Suppressor macrophage treated with lipopolysaccharide for 1 hour (primary cell): ENCODE data around the gene TKTL2.
"Not testable (repeated sequence)": the region's sequence is repeated elsewhere in the genome, so short reads cannot be mapped to it uniquely, and the experiment has no call there.

Experiments
- DNase-seq, 3 donors: peaks; one replicate each; pipeline ENCODE4 v3.0.0-alpha.2; 2020 to 2022

Gene TKTL2

GRCh38 chr4:163473576-163473975, at the start of gene TKTL2:
TKTL2 (minus strand) TSS chr4:163473754; CDS start chr4:163473734, 20 bp downstream.
- DNase-seq, result no peak

GRCh38 chr4:163515198-163515597, 41.6 kb upstream of the TKTL2 start:
- no peak for DNase-seq

GRCh38 chr4:163505374-163505773, 31.8 kb upstream of the TKTL2 start:
- DNase-seq, result no peak

DNA sequence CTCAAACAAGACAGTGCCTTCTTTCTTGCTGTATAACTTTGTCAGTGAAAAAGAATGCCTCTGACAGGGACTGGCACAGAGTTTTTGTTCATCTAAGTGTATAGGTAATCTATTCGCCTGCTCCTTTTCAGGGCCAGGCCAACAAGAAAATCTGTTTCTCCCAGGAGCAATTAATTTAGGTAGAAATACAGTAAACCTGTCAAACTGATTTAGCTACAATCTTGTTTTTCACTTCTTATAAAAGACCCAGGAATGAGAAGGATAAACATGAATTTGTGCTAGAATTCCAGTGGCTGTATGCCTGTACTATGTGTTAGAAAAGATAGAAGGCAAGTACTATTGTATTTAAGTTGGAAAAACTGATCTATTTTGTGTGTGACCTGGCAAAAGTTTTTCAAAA, 27.0 kb upstream of the TKTL2 start:
- no peak for DNase-seq

GRCh38 chr4:163495900-163496299, 22.3 kb upstream of the TKTL2 start:
- no peak for DNase-seq

DNA sequence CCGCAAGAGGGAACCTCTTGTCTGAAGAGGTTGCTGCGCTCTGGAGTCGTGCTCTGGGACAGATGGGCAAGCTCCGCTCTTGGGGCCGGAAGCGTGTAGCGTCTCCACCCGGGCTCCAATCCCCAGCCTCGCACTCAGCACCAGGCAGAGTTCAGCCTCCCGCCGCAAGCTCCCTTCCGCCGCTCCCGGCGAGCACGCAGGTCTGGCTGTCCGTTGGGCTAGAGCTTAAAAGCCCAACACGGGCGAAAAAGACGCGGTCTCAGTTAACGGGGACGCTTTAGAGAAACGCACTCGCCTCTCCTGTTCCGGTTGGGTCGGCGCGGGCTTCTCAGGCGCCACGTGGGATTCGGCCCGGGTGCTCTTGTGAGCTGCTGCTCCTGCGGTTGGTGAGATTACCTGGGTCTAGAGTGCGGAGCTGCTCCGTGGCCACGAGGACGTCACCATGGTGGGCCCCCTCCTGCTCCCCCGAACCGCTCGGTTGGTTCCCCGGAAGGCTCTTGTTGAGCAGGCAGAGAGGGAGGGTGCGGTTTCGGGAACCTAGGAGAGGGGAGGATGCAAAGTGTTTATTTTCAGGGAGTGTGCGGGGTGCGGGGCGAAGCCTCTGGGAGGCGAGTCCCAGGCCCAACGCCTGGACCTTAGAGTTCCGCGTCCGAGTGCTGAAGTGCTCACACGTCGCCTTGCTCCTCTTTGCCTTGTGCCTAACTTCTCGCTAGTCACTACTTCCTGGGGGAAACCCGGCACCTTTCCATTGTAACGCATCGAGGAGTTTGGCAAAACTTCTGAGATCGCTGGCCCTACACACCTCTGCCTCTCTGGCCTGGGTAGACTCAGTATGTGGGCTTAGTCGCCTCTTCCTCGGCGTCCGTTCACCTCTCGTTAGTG, 21.0 kb upstream of the TKTL2 start, which contains the start of gene TMA16:
Gene TMA16 (plus strand): TSS at position 331 of the 882 bp plus-strand sequence. CDS start 112 bp downstream, at position 443.
- peak; percentile 91 to 92 (median 92) for DNase-seq

GRCh38 chr4:163493643-163494359, 20.2 kb upstream of the TKTL2 start:
- DNase-seq, result peak; percentile 72 to 77 (median 74)

DNA sequence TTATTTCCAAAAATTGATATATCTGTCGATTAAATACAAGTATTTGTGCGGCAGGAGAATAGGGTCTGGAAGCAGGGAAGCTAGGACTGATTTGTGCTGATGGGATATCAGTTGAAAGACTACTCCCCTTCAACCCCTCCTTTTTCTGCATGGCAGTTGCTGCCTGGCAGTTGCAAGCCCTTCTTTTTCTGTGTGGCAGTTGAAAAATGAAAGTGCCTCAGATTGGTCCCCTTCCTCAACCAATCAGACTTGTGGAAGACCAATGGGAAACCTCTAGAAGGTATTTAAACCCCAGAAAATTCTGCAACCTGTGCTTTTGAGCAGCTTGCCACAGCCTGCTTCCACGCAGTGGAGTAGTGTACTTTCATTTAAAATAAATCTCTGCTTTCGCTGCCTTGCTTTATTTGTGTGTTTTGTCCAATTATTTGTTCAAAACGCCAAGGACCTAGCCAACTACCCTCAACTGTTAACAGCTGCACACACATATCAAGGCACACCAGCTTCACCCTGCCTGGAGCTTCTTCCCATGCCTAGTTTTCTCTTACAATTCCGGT, 19.5 kb upstream of the TKTL2 start:
- DNase-seq, result peak in 1 of 3 donors; percentile 9

DNA sequence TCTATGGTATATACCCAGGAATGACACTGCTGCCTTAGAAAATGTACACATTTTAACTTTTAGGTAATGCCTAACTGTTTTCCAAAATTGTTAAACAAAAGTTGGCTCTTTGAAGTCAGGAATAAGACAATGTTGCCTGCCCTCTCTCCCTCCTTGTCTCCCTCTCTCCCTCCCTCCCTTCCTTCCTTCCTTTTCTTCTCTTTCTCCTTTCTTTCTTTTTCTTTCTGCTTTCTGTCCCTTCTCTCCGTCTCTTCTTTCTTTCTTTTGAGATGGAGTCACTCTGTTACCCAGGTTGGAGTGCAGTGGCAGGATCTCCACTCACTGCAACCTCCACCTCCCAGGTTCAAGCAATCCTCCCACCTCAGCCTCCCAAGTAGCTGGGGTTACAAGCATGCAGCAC, 16.4 kb upstream of the TKTL2 start:
- no peak for DNase-seq

DNA sequence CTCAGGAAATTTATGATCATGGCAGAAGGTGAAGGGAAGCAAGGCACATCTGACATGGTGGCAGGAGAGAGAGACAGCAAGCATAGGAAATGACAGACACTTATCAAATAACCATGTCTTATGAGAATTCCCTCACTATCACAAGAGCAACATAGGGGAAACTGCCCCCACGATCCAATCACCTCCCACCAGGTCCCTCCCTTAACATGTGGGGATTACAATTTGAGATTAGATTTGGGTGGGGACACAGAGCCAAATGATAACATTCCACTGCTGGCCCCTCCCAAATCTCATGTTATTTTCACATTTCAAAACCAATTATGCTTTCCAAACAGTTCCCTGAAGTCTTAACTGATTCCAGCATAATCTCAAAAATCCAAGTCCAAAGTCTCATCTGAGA, 12.8 kb upstream of the TKTL2 start:
- no peak for DNase-seq

DNA sequence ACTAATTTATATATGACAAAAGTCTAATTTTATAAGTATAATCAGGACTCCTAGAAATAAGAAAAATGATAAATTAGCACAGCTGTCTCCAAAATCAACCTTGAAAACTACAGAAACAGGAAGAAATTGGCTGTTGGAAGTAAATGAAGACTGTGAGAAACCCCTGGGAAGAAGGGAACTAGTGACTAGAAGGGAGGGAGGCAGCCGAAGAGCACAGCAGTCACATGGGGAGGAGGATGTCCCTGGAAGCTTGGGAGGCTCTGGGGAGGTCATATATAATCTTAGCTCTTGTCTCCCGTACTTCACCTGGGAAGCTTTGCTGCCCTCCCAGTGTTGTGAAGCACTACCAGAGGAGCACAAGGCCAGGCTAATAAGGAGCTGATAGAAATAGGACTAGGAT, 12.0 kb upstream of the TKTL2 start:
- DNase-seq, result peak in 2 of 3 donors; percentile 24 to 31

DNA sequence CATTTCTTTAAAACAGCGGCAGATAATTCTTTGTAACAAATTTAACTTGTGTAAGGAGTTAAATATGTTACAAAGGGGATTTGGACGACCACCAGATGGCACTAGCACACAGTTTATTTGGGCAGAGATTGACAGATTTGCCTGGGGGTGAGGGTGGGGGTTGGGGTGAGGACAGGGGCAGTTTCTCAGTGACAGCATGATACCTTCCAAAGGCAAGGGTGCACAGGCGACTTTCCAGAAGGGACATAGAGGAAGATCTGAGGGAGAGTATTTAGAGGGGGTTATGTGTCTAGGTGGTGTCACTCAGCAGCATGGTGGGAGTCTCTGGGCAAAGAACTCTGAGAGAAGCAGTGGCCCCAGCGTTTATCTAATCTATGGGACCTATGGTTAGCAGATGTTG, 11.4 kb upstream of the TKTL2 start:
- DNase-seq, result peak; percentile 77 to 78 (median 77)

DNA sequence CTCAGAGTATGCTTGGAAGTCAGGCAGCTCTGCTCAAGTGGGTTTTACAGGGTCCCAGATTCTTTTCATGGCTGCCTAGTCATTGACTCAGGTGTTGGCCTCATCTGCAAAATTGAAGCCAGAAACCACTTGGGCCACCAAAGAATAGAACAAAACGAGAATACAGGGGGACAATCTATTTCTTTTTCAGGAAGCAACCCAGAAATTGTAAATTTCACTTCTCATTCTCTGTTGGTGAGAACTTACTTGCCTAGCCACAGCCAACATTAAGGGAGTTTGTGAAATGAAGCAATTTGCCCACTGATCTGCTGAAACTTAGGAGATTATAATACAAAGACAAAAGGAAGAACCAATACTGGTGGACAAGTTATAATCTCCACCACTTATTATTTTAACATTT, 8.6 kb upstream of the TKTL2 start:
- DNase-seq, result peak; percentile 45 to 70 (median 66)

DNA sequence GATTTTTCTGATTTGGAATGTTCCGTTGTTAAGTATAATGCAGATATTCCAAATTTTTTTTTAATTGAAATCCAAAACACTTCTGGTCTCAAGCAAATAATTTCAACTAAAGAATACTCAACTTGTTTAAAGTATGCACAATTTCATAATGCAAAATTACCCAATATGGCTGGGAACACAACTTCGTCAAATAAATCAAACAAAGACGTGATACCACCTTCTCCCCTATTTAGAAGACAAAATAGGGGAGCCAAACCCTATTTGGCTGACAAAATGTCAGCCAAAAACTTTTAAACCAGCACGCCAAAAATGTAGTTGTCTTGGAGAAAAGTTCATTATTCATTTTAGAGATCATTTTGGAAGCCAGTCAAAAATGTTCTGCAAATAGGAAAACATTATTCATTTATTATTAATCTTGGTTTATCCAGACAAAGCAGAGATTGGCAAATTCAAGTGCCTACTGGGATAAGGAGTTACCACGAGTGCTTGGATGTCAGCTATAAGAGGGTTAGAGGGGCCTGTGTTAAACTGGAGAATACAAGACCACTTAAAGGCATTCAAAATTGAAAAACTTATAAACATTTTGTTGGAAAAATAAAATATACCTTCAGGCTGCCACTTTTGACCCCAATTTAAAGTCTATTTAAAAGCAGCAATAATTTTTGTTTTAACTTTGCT, 3.3 kb upstream of the TKTL2 start:
- DNase-seq, result no peak

GRCh38 chr4:163474027-163474426, 473 bp upstream of the TKTL2 start:
- no peak for DNase-seq

GRCh38 chr4:163473130-163473529, 424 bp downstream of the TKTL2 start:
- DNase-seq, result no peak

- peak in 2 of 3 donors; percentile 32 to 41 for DNase-seq
Observed at GRCh38 chr4:163470391-163470790, 3.2 kb downstream of the TKTL2 start.

DNA sequence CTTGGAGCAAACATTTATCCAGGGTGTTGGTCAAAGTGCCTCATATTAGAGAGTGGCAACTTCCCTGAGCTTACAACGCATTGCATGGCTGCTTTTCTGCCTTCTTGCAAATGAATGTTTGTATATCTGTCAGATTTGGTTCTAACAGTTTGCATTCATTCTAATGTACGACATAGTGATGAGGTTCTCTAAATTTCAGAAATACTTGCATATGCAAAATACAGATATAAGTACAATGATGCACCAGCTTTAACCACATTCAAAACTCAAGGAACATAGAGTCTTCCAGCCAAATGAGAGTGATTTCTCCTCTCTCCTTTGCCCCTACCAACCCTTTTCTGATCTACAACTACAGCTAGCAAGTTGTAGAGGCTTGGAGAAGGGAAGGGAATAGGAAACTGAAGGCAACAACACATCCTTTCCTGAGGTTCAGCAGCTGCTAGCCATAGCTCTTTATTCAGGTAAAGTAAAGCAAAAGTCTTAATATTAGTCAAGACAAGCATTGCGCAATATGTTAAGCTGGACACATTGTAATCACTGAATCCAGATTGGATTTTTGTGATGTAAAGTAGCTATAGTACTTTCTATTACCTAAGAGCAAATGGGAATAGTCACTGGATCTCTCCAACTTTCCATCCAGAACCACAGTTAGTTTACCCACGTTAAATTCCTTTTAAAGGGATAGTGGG, 6.3 kb downstream of the TKTL2 start:
- DNase-seq, result no peak

DNA sequence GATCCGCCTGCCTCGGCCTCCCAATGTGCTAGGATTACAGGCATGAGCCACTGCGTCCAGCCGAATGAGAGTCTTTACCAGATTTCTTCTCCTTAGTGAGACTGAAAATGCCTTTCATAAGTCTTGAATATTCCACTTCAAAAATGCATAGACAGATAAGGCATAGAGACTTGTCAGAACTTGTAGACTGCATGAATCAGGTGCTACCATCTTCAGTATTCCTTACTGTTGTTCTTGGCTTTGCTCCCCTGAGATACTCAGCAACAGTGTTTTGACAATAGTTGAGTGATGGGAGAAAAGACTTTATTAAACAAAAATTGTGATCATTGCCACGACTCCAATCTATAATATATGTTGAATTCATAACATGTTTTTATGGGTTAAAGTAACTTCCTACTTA, 11.0 kb downstream of the TKTL2 start:
- DNase-seq, result no peak

DNA sequence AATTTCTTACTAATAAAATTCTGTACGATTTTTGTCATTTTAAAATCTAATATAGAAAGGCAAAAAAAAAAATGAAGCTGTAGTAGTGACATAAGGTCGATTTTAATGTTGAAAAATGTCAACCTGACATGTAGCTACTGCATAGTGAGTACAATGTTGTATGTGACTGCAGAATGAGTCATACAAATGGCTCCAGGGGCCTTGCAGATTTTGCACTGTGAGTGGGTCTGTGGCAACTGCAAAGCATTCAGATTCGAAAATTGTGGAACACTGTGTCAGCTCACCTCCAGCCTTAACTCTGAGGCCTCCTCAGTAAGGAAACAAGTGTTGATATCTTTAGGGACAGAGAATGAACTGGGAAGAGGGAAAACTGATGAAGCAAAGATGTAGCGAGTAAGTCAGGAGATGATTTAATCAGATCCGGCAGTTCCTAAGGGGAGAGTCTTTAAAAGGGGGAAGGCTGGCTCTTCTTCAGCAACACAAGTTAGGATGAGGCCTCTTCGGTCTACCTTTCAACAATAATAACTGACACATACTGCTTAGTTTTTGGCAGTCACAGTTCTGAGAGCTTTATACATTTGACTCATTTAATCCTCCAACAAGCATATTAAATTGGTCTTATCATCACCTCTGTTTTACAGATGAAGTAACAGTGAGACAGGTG, 24.9 kb downstream of the TKTL2 start:
- DNase-seq, result peak in 1 of 3 donors; percentile 4

DNA sequence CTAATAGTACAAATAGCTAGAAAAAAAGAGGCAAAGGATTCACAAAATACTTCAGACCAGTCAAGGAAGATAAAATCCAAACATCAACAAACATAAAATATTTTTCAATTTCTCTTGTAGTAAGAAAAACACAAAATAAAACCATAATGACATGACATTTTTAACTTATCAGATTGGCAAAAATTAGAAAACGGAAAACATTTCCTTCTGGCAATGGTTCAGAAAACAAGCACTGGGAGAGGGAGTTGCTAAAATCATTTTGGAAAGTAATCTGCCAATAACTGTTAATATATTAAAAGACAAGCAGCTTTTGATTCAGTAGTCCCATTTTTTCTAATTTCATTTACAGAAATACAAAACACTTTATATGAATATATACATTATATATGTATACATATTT, 26.1 kb downstream of the TKTL2 start:
- DNase-seq, result no peak

GRCh38 chr4:163447023-163447422, 26.5 kb downstream of the TKTL2 start:
- DNase-seq, result not testable (repeated sequence)
